Parathyroid adenoma (tissue), 2 donors: ENCODE results near the gene SLCO2A1.

Source experiments
- H2AFZ ChIP-seq: fragments of 300-600 bp; sonication (generic); one replicate; pipeline ENCODE4 v1.7.0; 2017; ENCODE audit warnings: antibody characterized with exemption, mild to moderate bottlenecking
- H3K27ac ChIP-seq: fragments of 300-600 bp; sonication (generic); one replicate; pipeline ENCODE4 v1.7.0; 2017
- H3K27me3 ChIP-seq: fragments of 300-600 bp; sonication (generic); one replicate; pipeline ENCODE4 v1.7.0; 2017; ENCODE audit warnings: low read length; ENCODE audit not compliant: control insufficient read depth, insufficient read depth
- H3K36me3 ChIP-seq: fragments of 300-600 bp; sonication (generic); one replicate; pipeline ENCODE4 v1.7.0; 2017; ENCODE audit warnings: low read length; ENCODE audit not compliant: control insufficient read depth, insufficient read depth
- H3K4me1 ChIP-seq: fragments of 300-600 bp; sonication (generic); one replicate; pipeline ENCODE4 v1.7.0; 2017; ENCODE audit warnings: control low read depth
- H3K4me2 ChIP-seq: fragments of 300-600 bp; sonication (generic); one replicate; pipeline ENCODE4 v1.7.0; 2017; ENCODE audit warnings: low read length
- H3K4me3 ChIP-seq: fragments of 300-600 bp; sonication (generic); one replicate; pipeline ENCODE4 v1.7.0; 2017; ENCODE audit warnings: low read depth, low read length
- H3K79me2 ChIP-seq: fragments of 300-600 bp; sonication (generic); one replicate; pipeline ENCODE4 v1.7.0; 2017; ENCODE audit warnings: control low read depth
- H3K9ac ChIP-seq: fragments of 300-600 bp; sonication (generic); one replicate; pipeline ENCODE4 v1.7.0; 2017; ENCODE audit warnings: mild to moderate bottlenecking
- H3K9me3 ChIP-seq: fragments of 300-600 bp; sonication (generic); one replicate; pipeline ENCODE4 v1.7.0; 2017; ENCODE audit warnings: low read length; ENCODE audit not compliant: control insufficient read depth
- CTCF ChIP-seq: fragments of 300-600 bp; sonication (generic); IDR thresholded peaks from one replicate; pipeline ENCODE4 v1.7.0; 2017; ENCODE audit warnings: antibody characterized with exemption, mild to moderate bottlenecking
- donor health status: primary hyperparathyroidism.

Gene SLCO2A1

GRCh38 chr3:134007819-134008218, 21.9 kb downstream of the SLCO2A1 start:
- Histone ChIP-seq H3K9ac (no peak overlapping the region), H3K4me3 (no peak overlapping the region), H3K9me3 (no peaks in the 10 kb centered on the region), H3K4me2 (no peak overlapping the region), H3K4me1 (no peaks in the 10 kb centered on the region), H3K27ac (no peak overlapping the region), H3K36me3 (no peaks in the 10 kb centered on the region), H2AFZ (no peak overlapping the region), H3K79me2 (no peaks in the 10 kb centered on the region), H3K27me3 (no peaks in the 10 kb centered on the region)
- TF ChIP-seq CTCF = no peak

DNA sequence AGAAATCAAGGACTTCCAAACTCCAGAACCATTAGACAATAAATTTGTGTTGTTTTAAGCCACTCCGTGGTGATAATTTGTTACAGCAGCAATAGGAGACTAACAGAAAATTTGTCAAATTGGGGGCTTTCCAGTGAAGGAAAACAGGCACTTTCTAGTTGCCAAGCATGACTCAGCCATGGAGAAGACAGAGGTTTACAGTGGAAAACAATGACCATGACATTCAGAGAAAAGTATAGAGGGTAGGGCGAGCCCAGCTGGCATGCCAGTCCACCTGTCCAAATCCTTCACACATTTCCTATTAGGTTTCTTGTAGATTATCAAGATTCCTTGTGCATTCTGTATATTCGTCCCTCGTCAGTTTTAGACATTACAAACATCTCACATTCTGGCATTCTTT, 24.9 kb downstream of the SLCO2A1 start:
- Histone ChIP-seq H3K79me2 (no peaks in the 10 kb centered on the region), H3K27ac (no peak overlapping the region), H3K36me3 (no peaks in the 10 kb centered on the region), H3K4me2 (no peak overlapping the region), H3K9me3 (no peaks in the 10 kb centered on the region), H3K4me3 (no peak overlapping the region), H3K4me1 (peaks cover 1% of the 10 kb centered on the region), H3K27me3 (no peaks in the 10 kb centered on the region), H3K9ac (no peak overlapping the region), H2AFZ (no peak overlapping the region)
- no peak for TF ChIP-seq CTCF

- H3K9ac ChIP-seq = no peak overlapping the region
- H3K9me3 ChIP-seq = no peaks in the 10 kb centered on the region
- TF ChIP-seq CTCF = no peak
- no peaks in the 10 kb centered on the region for H3K27me3 ChIP-seq
- H3K4me1 ChIP-seq = peaks cover 3% of the 10 kb centered on the region
- no peak overlapping the region for H3K4me3 ChIP-seq
- no peak overlapping the region for H3K27ac ChIP-seq
- no peak overlapping the region for H3K4me2 ChIP-seq
- H2AFZ ChIP-seq = no peak overlapping the region
- no peaks in the 10 kb centered on the region for H3K36me3 ChIP-seq
- no peaks in the 10 kb centered on the region for H3K79me2 ChIP-seq
Observed at GRCh38 chr3:134003066-134003465, 26.7 kb downstream of the SLCO2A1 start.

DNA sequence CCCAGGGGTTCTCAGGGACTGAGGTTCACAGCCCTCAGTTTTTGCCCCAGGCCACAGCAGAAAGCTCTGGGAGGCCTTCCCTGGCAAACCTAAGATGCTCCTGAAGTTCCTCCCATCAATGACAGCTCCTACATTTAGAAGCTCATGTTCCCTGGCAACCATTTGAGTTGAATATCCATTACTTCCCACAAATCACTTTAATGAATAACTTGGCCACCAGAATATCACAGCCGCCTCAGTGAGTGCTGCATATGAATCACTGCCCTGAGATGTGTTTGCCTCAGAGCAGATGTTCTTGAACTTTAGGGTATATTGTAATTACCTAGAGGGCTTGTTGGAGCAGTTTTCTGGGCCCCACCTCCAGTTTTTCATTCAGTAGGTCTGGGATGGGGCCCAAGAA, 27.4 kb downstream of the SLCO2A1 start:
- Histone ChIP-seq H3K4me2 (no peak overlapping the region), H2AFZ (no peak overlapping the region), H3K9me3 (no peaks in the 10 kb centered on the region), H3K36me3 (no peaks in the 10 kb centered on the region), H3K4me1 (peaks cover 3% of the 10 kb centered on the region), H3K9ac (no peak overlapping the region), H3K79me2 (no peaks in the 10 kb centered on the region), H3K27me3 (no peaks in the 10 kb centered on the region), H3K4me3 (no peak overlapping the region), H3K27ac (no peak overlapping the region)
- no peak for TF ChIP-seq CTCF

DNA sequence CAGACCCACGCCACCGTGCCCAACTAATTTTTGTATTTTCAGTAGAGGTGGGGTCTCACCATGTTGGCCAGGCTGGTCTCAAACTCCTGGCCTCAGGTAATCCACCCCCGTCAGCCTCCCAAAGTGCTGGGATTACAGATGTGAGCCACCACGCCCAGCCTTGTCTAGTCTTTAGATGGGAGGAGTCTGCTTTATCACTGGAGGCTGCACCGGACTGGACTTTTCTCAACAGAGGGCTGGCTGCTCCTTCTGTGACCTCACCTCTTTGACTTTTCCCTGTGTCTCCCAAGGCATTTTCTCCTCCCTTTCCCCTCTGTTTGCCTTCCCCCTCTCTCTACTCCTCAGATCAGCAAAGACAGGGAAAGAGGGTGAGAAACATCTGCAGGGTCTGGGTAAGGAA, 28.5 kb downstream of the SLCO2A1 start:
- no peak for TF ChIP-seq CTCF
- Histone ChIP-seq H3K27ac (no peak overlapping the region), H3K4me2 (no peak overlapping the region), H3K9ac (no peak overlapping the region), H3K9me3 (no peaks in the 10 kb centered on the region), H2AFZ (no peak overlapping the region), H3K36me3 (no peaks in the 10 kb centered on the region), H3K4me1 (peaks cover 3% of the 10 kb centered on the region), H3K4me3 (no peak overlapping the region), H3K79me2 (no peaks in the 10 kb centered on the region), H3K27me3 (no peaks in the 10 kb centered on the region)
